Chondrocyte (in vitro differentiated cells): ENCODE measurements around the gene P2RY13. TPM values are rescaled to one million over a fixed set of nuclear protein-coding genes. Genes with fewer than 3 reads are reported as not detected.
A peak's percentile ranks its signal among the peaks of the same experiment; 100 is the strongest.

Source experiments
- DNase-seq: peaks from one replicate; pipeline ENCODE4 v3.0.0; 2021; ENCODE audit warnings: mixed read lengths, low spot score
- H3K27ac Mint-ChIP-seq: one replicate; pipeline ENCODE4 v1.8.0; 2021; ENCODE audit warnings: mild to moderate bottlenecking, moderate library complexity, mixed read lengths; ENCODE audit not compliant: unreplicated experiment
- H3K27me3 Mint-ChIP-seq: 2 replicates; pipeline ENCODE4 v1.8.0; 2021; ENCODE audit warnings: low read depth, mixed read lengths
- H3K36me3 Mint-ChIP-seq: 2 replicates; pipeline ENCODE4 v1.8.0; 2021; ENCODE audit warnings: low read depth, mixed read lengths
- H3K4me1 Mint-ChIP-seq: 2 replicates; pipeline ENCODE4 v1.8.0; 2021; ENCODE audit warnings: low read depth, mild to moderate bottlenecking, mixed read lengths
- H3K4me3 Mint-ChIP-seq: one replicate; pipeline ENCODE4 v1.8.0; 2021; ENCODE audit warnings: mild to moderate bottlenecking, moderate library complexity, mixed read lengths; ENCODE audit not compliant: unreplicated experiment
- H3K9me3 Mint-ChIP-seq: 2 replicates; pipeline ENCODE4 v1.8.0; 2021; ENCODE audit warnings: low read depth, mixed read lengths
- total RNA-seq: library from RNA; stranded (reverse); gene quantifications from 3 replicates; pipeline ENCODE4 v1.2.1, GENCODE V29; 2021
- TF ChIP-seq, protein P1 (sequence below): fragments of 200-600 bp; sonication (generic); IDR thresholded peaks from 2 replicates; pipeline ENCODE4 v1.5.0; 2021; ENCODE audit warnings: antibody characterized with exemption, mild to moderate bottlenecking, moderate library complexity

Gene P2RY13
- total RNA-seq, 1 donor from 2014 or later: not detected

DNA sequence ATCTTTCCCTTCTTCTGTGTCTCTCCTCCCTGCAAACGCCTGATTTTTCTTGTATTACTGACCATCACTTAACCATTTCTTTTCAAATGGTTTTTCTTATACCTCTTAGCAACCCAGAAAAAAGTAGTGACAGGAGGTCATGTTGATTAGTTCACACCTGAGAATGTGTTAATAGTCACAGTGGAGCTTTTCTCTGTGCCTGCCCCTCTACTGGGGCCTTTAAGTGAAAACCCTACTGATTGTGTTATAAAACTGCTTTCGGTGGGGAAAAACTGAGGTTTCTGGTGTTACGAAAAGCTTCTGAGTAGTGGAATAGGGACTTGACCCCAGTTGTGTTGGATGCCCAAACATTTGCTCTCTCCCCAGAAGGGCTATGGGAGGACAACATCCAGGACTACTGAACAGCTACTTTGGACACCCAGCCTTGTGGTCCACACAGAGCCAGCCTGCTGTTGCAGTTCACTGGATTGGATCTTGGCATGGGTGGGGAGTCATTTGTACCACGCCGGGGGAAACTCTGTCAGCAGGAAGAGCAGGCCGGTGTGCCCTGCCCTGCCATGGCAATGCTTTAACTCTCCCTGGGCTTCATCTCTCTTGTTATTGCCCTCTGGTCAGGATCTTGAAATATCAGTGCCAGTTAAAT, 23.1 kb downstream of the P2RY13 start:
- Mint-ChIP-seq H3K4me1 (peaks cover 24% of the 10 kb centered on the region), H3K36me3 (no peaks in the 10 kb centered on the region), H3K27me3 (no peaks in the 10 kb centered on the region), H3K27ac (peak overlapping the region; percentile 90), H3K4me3 (no peak overlapping the region), H3K9me3 (no peaks in the 10 kb centered on the region)
- DNase-seq: no peak
- TF ChIP-seq, protein P1, sequence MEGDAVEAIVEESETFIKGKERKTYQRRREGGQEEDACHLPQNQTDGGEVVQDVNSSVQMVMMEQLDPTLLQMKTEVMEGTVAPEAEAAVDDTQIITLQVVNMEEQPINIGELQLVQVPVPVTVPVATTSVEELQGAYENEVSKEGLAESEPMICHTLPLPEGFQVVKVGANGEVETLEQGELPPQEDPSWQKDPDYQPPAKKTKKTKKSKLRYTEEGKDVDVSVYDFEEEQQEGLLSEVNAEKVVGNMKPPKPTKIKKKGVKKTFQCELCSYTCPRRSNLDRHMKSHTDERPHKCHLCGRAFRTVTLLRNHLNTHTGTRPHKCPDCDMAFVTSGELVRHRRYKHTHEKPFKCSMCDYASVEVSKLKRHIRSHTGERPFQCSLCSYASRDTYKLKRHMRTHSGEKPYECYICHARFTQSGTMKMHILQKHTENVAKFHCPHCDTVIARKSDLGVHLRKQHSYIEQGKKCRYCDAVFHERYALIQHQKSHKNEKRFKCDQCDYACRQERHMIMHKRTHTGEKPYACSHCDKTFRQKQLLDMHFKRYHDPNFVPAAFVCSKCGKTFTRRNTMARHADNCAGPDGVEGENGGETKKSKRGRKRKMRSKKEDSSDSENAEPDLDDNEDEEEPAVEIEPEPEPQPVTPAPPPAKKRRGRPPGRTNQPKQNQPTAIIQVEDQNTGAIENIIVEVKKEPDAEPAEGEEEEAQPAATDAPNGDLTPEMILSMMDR: no peak

- Mint-ChIP-seq H3K27me3 (no peaks in the 10 kb centered on the region), H3K27ac (peak overlapping the region; percentile 90), H3K4me1 (peaks cover 24% of the 10 kb centered on the region), H3K36me3 (no peaks in the 10 kb centered on the region), H3K4me3 (no peak overlapping the region), H3K9me3 (no peaks in the 10 kb centered on the region)
- DNase-seq: no peak
- TF ChIP-seq, protein P1: no peak
These were observed 23.6 kb downstream of the P2RY13 start for GRCh38 chr3:151305775-151306151.

- Mint-ChIP-seq H3K27ac (peak overlapping the region; percentile 90), H3K36me3 (no peaks in the 10 kb centered on the region), H3K9me3 (no peaks in the 10 kb centered on the region), H3K27me3 (no peaks in the 10 kb centered on the region), H3K4me3 (no peak overlapping the region), H3K4me1 (peaks cover 24% of the 10 kb centered on the region)
- TF ChIP-seq, protein P1: peak; percentile 60
- DNase-seq: no peak
These were observed 24.1 kb downstream of the P2RY13 start for GRCh38 chr3:151305060-151305774.

- DNase-seq: no peak
- Mint-ChIP-seq H3K4me3 (no peak overlapping the region), H3K27ac (no peak overlapping the region), H3K9me3 (no peaks in the 10 kb centered on the region), H3K4me1 (peaks cover 24% of the 10 kb centered on the region), H3K36me3 (no peaks in the 10 kb centered on the region), H3K27me3 (no peaks in the 10 kb centered on the region)
- TF ChIP-seq, protein P1: no peak
These were observed 25.6 kb downstream of the P2RY13 start for GRCh38 chr3:151303751-151304150.

- no peak for DNase-seq
- H3K9me3 Mint-ChIP-seq: no peaks in the 10 kb centered on the region
- peaks cover 27% of the 10 kb centered on the region for H3K4me1 Mint-ChIP-seq
- no peaks in the 10 kb centered on the region for H3K36me3 Mint-ChIP-seq
- H3K27me3 Mint-ChIP-seq: no peaks in the 10 kb centered on the region
- TF ChIP-seq, protein P1: no peak
- H3K27ac Mint-ChIP-seq: no peak overlapping the region
- H3K4me3 Mint-ChIP-seq: no peak overlapping the region
These were observed 27.6 kb downstream of the P2RY13 start for GRCh38 chr3:151301787-151302186.
